ENCODE data around the gene SLC37A2.
"Not testable (repeated sequence)": the region's sequence is repeated elsewhere in the genome, so short reads cannot be mapped to it uniquely, and the experiment has no call there.

Gene SLC37A2

GRCh38 chr11:125084761-125085231 is 21.7 kb downstream of the SLC37A2 start:
- H3K27me3 Mint-ChIP-seq (ENCODE audit: low read depth) = no peaks in the 10 kb centered on the region
- H3K9me3 Mint-ChIP-seq = no peaks in the 10 kb centered on the region
- no peak overlapping the region for H3K4me3 Mint-ChIP-seq
- H3K27ac Mint-ChIP-seq = no peak overlapping the region
- no peaks in the 10 kb centered on the region for H3K4me1 Mint-ChIP-seq (ENCODE audit: low read depth)
- H3K36me3 Mint-ChIP-seq (ENCODE audit: low read depth) = no peaks in the 10 kb centered on the region

DNA sequence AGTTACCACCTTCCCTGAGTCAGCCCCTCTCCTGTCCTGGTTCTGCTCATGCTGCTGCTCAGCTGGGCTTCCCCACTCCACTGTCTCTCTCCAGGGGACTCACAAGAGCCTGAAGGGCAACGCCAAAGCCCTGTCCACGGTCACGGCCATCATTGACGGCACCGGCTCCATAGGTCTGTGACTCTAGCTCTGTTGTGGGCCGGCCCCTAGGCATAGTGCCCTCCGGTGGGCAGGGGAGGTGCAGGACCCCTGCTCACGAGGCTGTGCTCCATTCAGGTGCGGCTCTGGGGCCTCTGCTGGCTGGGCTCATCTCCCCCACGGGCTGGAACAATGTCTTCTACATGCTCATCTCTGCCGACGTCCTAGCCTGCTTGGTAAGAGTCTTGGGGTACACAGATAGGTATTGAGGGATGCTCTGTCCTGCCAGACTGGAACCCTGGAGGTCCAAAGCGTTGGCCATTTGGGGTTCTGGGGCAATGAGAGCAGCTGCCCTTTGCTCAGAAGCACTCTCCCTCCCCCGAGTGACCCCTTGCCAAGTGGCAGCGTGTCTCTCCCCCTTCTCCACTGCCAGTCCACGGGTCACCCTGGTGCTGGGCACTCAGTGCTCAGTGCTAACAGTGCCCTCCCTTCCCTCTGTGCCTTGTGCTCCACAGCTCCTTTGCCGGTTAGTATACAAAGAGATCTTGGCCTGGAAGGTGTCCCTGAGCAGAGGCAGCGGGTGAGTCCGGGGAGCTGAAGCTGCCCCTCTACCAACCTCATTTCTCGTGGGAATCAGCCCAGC is 22.4 kb downstream of the SLC37A2 start:
- Mint-ChIP-seq H3K4me1 (ENCODE audit: low read depth) (no peaks in the 10 kb centered on the region), H3K9me3 (no peaks in the 10 kb centered on the region), H3K27me3 (ENCODE audit: low read depth) (no peaks in the 10 kb centered on the region), H3K4me3 (no peak overlapping the region), H3K36me3 (ENCODE audit: low read depth) (no peaks in the 10 kb centered on the region), H3K27ac (no peak overlapping the region)

DNA sequence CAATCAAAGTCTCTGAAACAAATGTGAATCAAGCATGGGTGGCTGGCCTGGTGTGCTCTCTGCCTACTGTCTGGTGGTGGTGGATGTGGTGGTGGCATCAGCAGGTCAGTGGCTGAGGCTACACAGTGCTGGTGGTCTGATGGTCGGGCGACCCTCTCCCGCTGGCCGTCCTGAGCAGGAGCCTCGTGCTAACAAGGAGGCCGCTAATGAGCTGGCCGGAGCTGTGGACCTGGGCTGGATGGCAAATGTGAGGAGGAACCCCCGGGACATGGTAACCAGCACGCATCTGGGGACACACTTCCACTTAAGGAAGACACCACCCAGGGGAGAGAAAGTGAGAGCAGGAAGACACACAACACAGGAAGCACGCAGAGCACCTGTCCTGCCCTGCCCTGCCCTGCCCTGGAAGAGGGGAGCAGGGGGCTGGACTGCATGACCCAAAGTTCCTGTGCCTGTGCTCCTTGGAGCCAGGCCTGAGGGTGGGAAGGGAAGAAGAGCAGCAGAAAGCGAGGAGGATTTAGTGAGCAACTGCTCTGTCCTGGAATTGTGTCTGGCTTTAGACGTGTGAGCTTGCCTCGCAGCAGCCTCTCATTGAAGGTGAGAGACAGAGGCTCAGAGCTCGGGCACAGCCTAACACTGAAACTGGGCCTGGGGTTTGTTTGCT is 23.7 kb downstream of the SLC37A2 start:
- Mint-ChIP-seq H3K4me3 (no peak overlapping the region), H3K4me1 (ENCODE audit: low read depth) (no peaks in the 10 kb centered on the region), H3K9me3 (no peaks in the 10 kb centered on the region), H3K36me3 (ENCODE audit: low read depth) (no peaks in the 10 kb centered on the region), H3K27me3 (ENCODE audit: low read depth) (no peaks in the 10 kb centered on the region), H3K27ac (no peak overlapping the region)

- Mint-ChIP-seq H3K4me3 (no peak overlapping the region), H3K27me3 (ENCODE audit: low read depth) (no peaks in the 10 kb centered on the region), H3K36me3 (ENCODE audit: low read depth) (no peaks in the 10 kb centered on the region), H3K4me1 (ENCODE audit: low read depth) (no peaks in the 10 kb centered on the region), H3K9me3 (no peaks in the 10 kb centered on the region), H3K27ac (no peak overlapping the region)
These were observed 25.0 kb downstream of the SLC37A2 start for GRCh38 chr11:125088123-125088522.

- H3K36me3 Mint-ChIP-seq (ENCODE audit: low read depth) = no peaks in the 10 kb centered on the region
- H3K27me3 Mint-ChIP-seq (ENCODE audit: low read depth) = no peaks in the 10 kb centered on the region
- H3K27ac Mint-ChIP-seq = no peak overlapping the region
These were observed 25.7 kb downstream of the SLC37A2 start for GRCh38 chr11:125088576-125089455.

GRCh38 chr11:125089481-125089880 is 26.4 kb downstream of the SLC37A2 start:
- H3K4me1 Mint-ChIP-seq (ENCODE audit: low read depth); H3K4me3 Mint-ChIP-seq; H3K27me3 Mint-ChIP-seq (ENCODE audit: low read depth); H3K36me3 Mint-ChIP-seq (ENCODE audit: low read depth); H3K27ac Mint-ChIP-seq; H3K9me3 Mint-ChIP-seq: not testable (repeated sequence)

More at GRCh38 chr11:125088576-125089455, 25.7 kb downstream of the SLC37A2 start:
- Mint-ChIP-seq H3K4me3 (no peak overlapping the region), H3K9me3 (no peaks in the 10 kb centered on the region), H3K4me1 (ENCODE audit: low read depth) (no peaks in the 10 kb centered on the region)

DNA sequence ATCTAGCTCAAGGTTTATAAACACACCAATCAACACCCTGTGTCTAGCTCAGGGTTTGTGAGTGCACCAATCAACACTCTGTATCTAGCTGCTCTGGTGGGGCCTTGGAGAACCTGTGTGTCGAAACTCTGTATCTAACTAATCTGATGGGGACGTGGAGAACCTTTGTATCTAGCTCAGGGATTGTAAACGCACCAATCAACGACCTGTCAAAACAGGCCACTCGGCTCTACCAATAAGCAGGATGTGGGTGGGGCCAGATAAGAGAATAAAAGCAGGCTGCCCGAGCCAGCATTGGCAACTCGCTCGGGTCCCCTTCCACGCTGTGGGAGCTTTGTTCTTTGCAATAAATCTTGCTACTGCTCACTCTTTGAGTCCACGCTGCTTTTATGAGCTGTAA is 27.0 kb downstream of the SLC37A2 start:
- not testable (repeated sequence) for H3K27me3 Mint-ChIP-seq (ENCODE audit: low read depth); H3K9me3 Mint-ChIP-seq; H3K27ac Mint-ChIP-seq; H3K4me3 Mint-ChIP-seq; H3K4me1 Mint-ChIP-seq (ENCODE audit: low read depth); H3K36me3 Mint-ChIP-seq (ENCODE audit: low read depth)

- H3K9me3 Mint-ChIP-seq = no peaks in the 10 kb centered on the region
- no peak overlapping the region for H3K27ac Mint-ChIP-seq
- H3K4me3 Mint-ChIP-seq = no peak overlapping the region
- H3K4me1 Mint-ChIP-seq (ENCODE audit: low read depth) = no peaks in the 10 kb centered on the region
- no peaks in the 10 kb centered on the region for H3K36me3 Mint-ChIP-seq (ENCODE audit: low read depth)
- H3K27me3 Mint-ChIP-seq (ENCODE audit: low read depth) = no peaks in the 10 kb centered on the region
These were observed 27.7 kb downstream of the SLC37A2 start for GRCh38 chr11:125090816-125091215.

DNA sequence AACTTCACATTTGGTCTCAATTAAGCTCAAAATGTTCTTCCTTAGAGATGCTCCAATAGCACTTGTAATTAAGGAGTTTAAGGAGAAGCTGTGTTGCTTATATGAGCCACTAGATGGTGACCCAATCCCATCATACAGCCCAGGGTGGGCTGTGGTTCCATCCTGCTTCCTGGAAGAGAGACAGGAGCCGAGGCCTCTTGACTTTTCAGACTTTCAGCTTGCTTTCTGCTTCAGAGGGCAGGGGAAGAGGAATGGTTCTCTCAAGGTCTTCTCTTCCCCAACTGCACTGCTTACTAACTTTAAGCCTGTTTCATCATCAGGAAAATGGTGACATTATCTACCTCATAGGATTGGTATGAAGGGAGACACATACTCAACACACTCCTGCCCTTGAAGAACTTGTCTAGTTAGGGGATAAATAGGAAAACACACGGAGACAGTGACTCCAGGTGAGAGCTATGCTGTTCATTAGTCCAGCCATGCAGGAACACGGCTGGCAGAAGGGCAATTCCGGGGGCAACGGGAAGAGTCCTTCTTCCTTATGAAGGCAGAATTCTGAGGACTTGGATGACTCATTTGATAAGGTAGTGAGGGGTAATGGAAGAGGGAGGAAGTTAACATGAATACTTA is 28.3 kb downstream of the SLC37A2 start:
- Mint-ChIP-seq H3K4me1 (ENCODE audit: low read depth) (no peaks in the 10 kb centered on the region), H3K27ac (no peak overlapping the region), H3K9me3 (no peaks in the 10 kb centered on the region), H3K36me3 (ENCODE audit: low read depth) (no peaks in the 10 kb centered on the region), H3K27me3 (ENCODE audit: low read depth) (no peaks in the 10 kb centered on the region), H3K4me3 (no peak overlapping the region)

DNA sequence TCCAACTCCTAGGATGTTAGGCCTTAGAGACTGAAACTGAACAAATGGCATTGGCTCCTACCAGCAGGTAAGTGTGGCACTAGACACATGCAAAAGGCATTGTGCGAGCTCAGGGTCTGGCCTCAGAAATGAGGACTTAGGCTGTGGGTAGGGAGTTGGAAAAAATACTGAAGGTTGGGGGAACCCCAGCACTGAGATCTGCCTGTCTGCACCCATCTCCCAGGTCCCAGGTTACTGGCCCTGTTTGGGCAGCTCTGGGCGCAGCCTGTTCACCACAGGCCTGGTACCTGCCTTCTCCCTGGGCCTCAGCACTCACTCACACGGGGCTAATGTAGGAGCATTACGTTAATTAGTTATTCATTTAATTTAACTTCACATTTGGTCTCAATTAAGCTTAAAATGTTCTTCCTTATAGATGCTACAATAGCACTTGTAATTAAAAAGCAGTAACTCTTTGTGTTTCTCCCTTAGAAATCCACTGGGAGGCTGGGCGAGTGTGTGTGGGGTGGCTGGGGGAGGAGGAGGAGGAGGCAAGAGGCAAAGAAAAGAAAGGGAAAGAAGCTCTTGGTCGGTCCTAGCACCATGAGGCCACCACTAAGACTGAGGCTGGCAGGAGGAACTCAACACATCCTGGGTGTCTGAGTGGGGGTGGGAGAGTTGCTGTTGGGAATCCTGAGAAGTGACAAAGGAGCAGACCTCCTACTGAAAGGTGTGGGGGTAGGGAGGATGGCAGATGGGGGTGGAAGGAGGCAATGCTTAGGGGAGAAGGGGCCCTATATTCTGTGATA is 29.0 kb downstream of the SLC37A2 start:
- H3K4me3 Mint-ChIP-seq = no peak overlapping the region
- H3K27me3 Mint-ChIP-seq (ENCODE audit: low read depth) = no peaks in the 10 kb centered on the region
- no peak overlapping the region for H3K27ac Mint-ChIP-seq

DNA sequence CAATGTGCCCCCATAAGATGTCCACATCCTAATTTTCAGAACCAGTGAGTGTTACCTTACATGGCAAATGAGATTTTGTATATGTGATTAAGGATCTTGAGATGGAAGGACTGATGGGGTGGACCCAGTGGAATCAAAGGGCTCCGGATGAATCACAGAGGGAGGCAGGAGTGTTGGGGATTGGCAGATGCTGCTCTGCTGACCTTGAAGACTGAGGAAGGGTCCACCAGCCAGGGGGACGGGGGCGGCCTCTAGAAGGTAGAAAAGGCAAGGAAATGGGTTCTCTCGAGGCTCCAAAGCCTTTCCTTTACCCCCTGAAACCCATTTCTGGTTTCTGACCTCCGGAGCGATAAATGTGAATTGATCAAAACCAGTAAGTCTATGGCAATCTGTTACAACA is 29.6 kb downstream of the SLC37A2 start:
- H3K4me3 Mint-ChIP-seq = no peak overlapping the region
- peaks cover 4% of the 10 kb centered on the region for H3K36me3 Mint-ChIP-seq (ENCODE audit: low read depth)
- H3K27ac Mint-ChIP-seq = no peak overlapping the region
- H3K27me3 Mint-ChIP-seq (ENCODE audit: low read depth) = no peaks in the 10 kb centered on the region
- H3K9me3 Mint-ChIP-seq = no peaks in the 10 kb centered on the region
- H3K4me1 Mint-ChIP-seq (ENCODE audit: low read depth) = no peaks in the 10 kb centered on the region

More for the DNA sequence above, 29.0 kb downstream of the SLC37A2 start:
- no peaks in the 10 kb centered on the region for H3K4me1 Mint-ChIP-seq (ENCODE audit: low read depth)
- peaks cover 4% of the 10 kb centered on the region for H3K36me3 Mint-ChIP-seq (ENCODE audit: low read depth)
- no peaks in the 10 kb centered on the region for H3K9me3 Mint-ChIP-seq

DNA sequence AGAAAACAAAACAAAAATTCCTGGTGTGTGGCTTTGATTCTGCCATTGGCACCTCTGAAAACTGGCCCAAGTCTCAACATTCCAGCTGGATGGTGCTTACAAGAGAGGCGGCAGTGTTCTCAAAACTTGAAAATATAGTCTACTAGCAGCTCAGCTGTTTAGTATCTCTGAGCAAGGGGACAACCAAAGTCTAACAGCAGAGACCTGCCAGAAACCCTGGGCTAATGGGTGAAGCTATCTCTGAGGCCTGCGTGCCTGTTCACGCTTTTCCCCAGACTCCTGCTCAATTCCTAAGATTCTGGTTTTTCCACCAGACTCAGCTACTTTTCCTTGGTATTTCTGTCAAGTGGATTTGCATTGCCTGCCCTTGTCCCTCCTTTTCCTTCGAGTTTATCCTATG is 30.4 kb downstream of the SLC37A2 start:
- H3K4me1 Mint-ChIP-seq (ENCODE audit: low read depth) = no peaks in the 10 kb centered on the region
- H3K36me3 Mint-ChIP-seq (ENCODE audit: low read depth) = peaks cover 4% of the 10 kb centered on the region
- H3K9me3 Mint-ChIP-seq = no peaks in the 10 kb centered on the region
- H3K4me3 Mint-ChIP-seq = no peak overlapping the region
- no peaks in the 10 kb centered on the region for H3K27me3 Mint-ChIP-seq (ENCODE audit: low read depth)
- H3K27ac Mint-ChIP-seq = no peak overlapping the region

GRCh38 chr11:125094731-125095130 is 31.6 kb downstream of the SLC37A2 start:
- H3K9me3 Mint-ChIP-seq = no peaks in the 10 kb centered on the region
- H3K4me1 Mint-ChIP-seq (ENCODE audit: low read depth) = no peaks in the 10 kb centered on the region
- peaks cover 7% of the 10 kb centered on the region for H3K36me3 Mint-ChIP-seq (ENCODE audit: low read depth)
- no peak overlapping the region for H3K27ac Mint-ChIP-seq
- H3K4me3 Mint-ChIP-seq = no peak overlapping the region
- H3K27me3 Mint-ChIP-seq (ENCODE audit: low read depth) = no peaks in the 10 kb centered on the region

GRCh38 chr11:125100136-125100535 is 37.0 kb downstream of the SLC37A2 start:
- Mint-ChIP-seq H3K36me3 (ENCODE audit: low read depth) (peaks cover 14% of the 10 kb centered on the region), H3K4me1 (ENCODE audit: low read depth) (no peaks in the 10 kb centered on the region), H3K27ac (no peak overlapping the region), H3K4me3 (no peak overlapping the region), H3K27me3 (ENCODE audit: low read depth) (no peaks in the 10 kb centered on the region), H3K9me3 (no peaks in the 10 kb centered on the region)

Measured in T-helper 1 cell treated with Interleukin-12 subunit alpha and Interleukin-12 subunit beta and Interleukin-4 antibody, amounts not matched to agents 30 μg/mL and 1 μg/mL, for 36 hours (primary cell).